Measurements from ENCODE around the gene GPD1. TPM values are rescaled to one million over a fixed set of nuclear protein-coding genes. Genes with fewer than 3 reads are reported as not detected.

The GPD1 gene
- total RNA-seq, 4 donors from 2014 or later, result 5.1 to 10.6 (median 7.1) TPM

- Histone ChIP-seq H3K4me3 (replicated peaks in 1 of 3) (no peak overlapping the region), H3K27ac (no peak overlapping the region), H3K9me3 (no peaks in the 10 kb centered on the region), H3K4me1 (peaks cover 0 to 4% of the 10 kb centered on the region in 2 donors), H3K27me3 (no peaks in the 10 kb centered on the region), H3K36me3 (no peaks in the 10 kb centered on the region)
- DNase-seq, result no peak
- intact Hi-C loops (cut with DNase I), result loop anchor here (5.0 to 10.0 kb wide), 3 partner anchors 106 to 296 kb away; no protein-coding TSS in a partner anchor
- TF ChIP-seq, protein P1, sequence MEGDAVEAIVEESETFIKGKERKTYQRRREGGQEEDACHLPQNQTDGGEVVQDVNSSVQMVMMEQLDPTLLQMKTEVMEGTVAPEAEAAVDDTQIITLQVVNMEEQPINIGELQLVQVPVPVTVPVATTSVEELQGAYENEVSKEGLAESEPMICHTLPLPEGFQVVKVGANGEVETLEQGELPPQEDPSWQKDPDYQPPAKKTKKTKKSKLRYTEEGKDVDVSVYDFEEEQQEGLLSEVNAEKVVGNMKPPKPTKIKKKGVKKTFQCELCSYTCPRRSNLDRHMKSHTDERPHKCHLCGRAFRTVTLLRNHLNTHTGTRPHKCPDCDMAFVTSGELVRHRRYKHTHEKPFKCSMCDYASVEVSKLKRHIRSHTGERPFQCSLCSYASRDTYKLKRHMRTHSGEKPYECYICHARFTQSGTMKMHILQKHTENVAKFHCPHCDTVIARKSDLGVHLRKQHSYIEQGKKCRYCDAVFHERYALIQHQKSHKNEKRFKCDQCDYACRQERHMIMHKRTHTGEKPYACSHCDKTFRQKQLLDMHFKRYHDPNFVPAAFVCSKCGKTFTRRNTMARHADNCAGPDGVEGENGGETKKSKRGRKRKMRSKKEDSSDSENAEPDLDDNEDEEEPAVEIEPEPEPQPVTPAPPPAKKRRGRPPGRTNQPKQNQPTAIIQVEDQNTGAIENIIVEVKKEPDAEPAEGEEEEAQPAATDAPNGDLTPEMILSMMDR (IDR thresholded peaks at IDR 0.05), result no peak
- no peak for TF ChIP-seq POLR2A (IDR thresholded peaks at IDR 0.05)
- WGBS, 2 donors, result 74 to 80% methylated on average over 9 to 10 of the region's 10 CpGs
These were observed 30.1 kb upstream of the GPD1 start for GRCh38 chr12:50073712-50074111.

DNA sequence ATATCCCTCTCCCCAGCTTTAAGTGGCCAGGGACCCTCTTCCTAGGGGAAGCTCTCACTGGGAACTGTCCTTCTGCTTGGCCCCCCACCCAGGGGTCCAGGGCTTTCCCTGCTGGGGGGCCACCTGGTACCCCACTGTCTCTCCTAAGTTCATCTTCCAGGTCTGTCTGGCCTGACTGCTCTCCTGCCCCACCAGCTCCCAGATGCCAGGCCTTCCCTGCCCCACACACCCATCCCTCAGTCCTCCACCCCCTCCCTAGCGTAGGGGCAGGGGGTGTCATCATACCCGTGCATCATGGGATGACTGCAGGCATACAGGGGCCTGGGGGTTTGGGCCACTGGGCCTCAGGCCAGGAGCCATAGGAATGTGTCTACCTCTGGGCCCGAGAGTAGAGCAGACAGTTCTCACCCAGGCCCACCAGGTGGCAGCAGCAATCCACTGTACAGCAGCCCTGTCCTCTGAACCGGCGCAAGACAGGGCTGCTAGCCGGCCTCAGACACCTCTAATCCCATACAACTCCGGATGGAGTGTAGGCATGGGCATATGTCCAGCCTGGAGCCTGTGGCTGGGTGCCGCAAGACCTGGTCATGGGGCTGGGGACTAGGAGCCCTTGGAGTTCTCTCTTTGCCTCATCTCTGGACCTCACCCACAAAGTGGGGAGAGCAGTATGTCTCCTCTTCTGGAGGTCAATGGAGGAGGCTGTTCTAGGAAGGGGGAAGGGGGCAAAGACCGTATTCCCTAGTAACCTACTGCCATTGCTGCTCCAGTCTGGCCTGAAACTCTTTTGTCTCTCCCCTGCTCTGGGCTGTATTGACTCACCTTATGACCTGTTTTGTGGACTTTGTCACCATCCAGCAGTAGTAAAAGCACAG lies 28.6 kb upstream of the GPD1 start:
- Histone ChIP-seq H3K9me3 (no peaks in the 10 kb centered on the region), H3K4me3 (replicated peaks in 1 of 3) (no peak overlapping the region), H3K27me3 (no peaks in the 10 kb centered on the region), H3K4me1 (peaks cover 0 to 4% of the 10 kb centered on the region in 2 donors), H3K27ac (no peak overlapping the region), H3K36me3 (no peaks in the 10 kb centered on the region)
- TF ChIP-seq, protein P1 (IDR thresholded peaks at IDR 0.05), result peak; percentile 58 to 99 (median 96)
- no peak for TF ChIP-seq POLR2A (IDR thresholded peaks at IDR 0.05)
- peak; percentile 82 to 86 for DNase-seq
- intact Hi-C loops (cut with DNase I), result loop anchor here (5.0 to 10.0 kb wide), 4 partner anchors 102 to 298 kb away; no protein-coding TSS in a partner anchor
- WGBS, 2 donors, result 19 to 25% methylated on average over 2 to 4 of the region's 9 CpGs

- Histone ChIP-seq H3K9me3 (no peaks in the 10 kb centered on the region), H3K27me3 (no peaks in the 10 kb centered on the region), H3K4me1 (peaks cover 0 to under 1% of the 10 kb centered on the region in 2 donors), H3K36me3 (no peaks in the 10 kb centered on the region), H3K4me3 (replicated peaks in 1 of 3) (no peak overlapping the region), H3K27ac (no peak overlapping the region)
- 92 to 100% methylated on average over 1 of the region's 1 CpG for WGBS, 2 donors
- intact Hi-C loops (cut with DNase I), result loop anchor here (5.0 to 10.0 kb wide), 2 partner anchors 102 to 239 kb away; no protein-coding TSS in a partner anchor
- DNase-seq, result no peak
- TF ChIP-seq, protein P1 (IDR thresholded peaks at IDR 0.05), result no peak
- TF ChIP-seq POLR2A (IDR thresholded peaks at IDR 0.05), result no peak
These were observed 28.0 kb upstream of the GPD1 start for GRCh38 chr12:50075808-50076170.

DNA sequence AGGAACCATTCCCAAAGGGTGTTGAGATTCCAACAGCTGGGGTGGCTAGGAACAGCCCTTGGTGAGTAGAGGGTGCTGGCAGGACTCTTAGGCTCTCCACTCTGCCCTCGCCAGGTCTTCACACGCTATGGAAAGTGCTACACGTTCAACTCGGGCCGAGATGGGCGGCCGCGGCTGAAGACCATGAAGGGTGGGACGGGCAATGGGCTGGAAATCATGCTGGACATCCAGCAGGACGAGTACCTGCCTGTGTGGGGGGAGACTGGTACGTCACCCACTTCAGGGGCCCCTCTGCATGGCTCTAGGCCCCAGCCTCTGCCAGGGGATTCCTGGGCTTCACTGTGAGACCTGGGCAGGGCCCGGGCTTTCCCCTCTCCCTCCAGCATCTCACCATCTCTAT lies 26.7 kb upstream of the GPD1 start:
- peaks cover 0 to 6% of the 10 kb centered on the region in 2 donors for H3K4me1 ChIP-seq
- TF ChIP-seq, protein P1 (IDR thresholded peaks at IDR 0.05), result no peak
- no peak for TF ChIP-seq POLR2A (IDR thresholded peaks at IDR 0.05)
- DNase-seq, result no peak
- no peaks in the 10 kb centered on the region for H3K9me3 ChIP-seq
- no peak overlapping the region for H3K4me3 ChIP-seq (replicated peaks in 1 of 3)
- 82 to 84% methylated on average over 6 to 12 of the region's 12 CpGs for WGBS, 2 donors
- no peak overlapping the region for H3K27ac ChIP-seq
- H3K36me3 ChIP-seq, result no peaks in the 10 kb centered on the region
- no peaks in the 10 kb centered on the region for H3K27me3 ChIP-seq
- intact Hi-C loops (cut with DNase I), result loop anchor here (5.0 to 10.0 kb wide), 2 partner anchors 100 to 238 kb away; no protein-coding TSS in a partner anchor

DNA sequence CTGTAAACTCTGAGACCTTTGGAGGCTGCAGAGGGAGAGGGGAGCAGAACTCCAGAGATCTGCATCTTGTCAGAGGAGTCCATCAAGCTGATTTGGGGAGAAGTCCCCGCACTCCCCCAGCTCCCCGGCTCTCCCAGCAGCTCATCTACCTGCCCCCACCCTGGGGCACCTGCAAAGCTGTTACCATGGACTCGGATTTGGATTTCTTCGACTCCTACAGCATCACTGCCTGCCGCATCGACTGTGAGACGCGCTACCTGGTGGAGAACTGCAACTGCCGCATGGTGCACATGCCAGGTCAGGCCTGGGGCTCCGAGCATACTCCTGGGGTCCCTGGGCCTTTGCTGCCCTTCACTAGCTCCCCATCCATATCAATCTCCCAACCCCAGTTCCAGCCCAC lies 25.5 kb upstream of the GPD1 start:
- no peaks in the 10 kb centered on the region for H3K27me3 ChIP-seq
- 93 to 94% methylated on average over 10 of the region's 10 CpGs for WGBS, 2 donors
- no peak for TF ChIP-seq POLR2A (IDR thresholded peaks at IDR 0.05)
- TF ChIP-seq, protein P1 (IDR thresholded peaks at IDR 0.05), result no peak
- no peaks in the 10 kb centered on the region for H3K9me3 ChIP-seq
- H3K36me3 ChIP-seq, result no peaks in the 10 kb centered on the region
- H3K4me1 ChIP-seq, result peaks cover 0 to 6% of the 10 kb centered on the region in 2 donors
- H3K4me3 ChIP-seq (replicated peaks in 1 of 3), result no peak overlapping the region
- DNase-seq, result no peak
- no peak overlapping the region for H3K27ac ChIP-seq
- intact Hi-C loops (cut with DNase I), result loop anchor here (5.0 to 10.0 kb wide), 2 partner anchors 99 to 237 kb away; no protein-coding TSS in a partner anchor
